Activated T-cell treated with anti-CD3 and anti-CD28 coated beads, Interleukin-2, amount 50 U/mL, for 72 hours (primary cell): ENCODE data around the gene PEF1. TPM values are rescaled to one million over a fixed set of nuclear protein-coding genes. Genes with fewer than 3 reads are reported as not detected.

Source experiments
- ATAC-seq, 2 donors: fragments of 150-1000 bp; cut with Tn5 transposase; replicated peaks in 1 of 2; 2 replicates each; pipeline ENCODE4 v1.10.0; 2021; ENCODE audit warnings: moderate library complexity in 2 of 2, mild to moderate bottlenecking in 1 of 2
- DNase-seq, 2 donors: peaks; one replicate each; pipeline ENCODE4 v3.0.0; 2021 to 2022; ENCODE audit warnings: mixed read lengths in 1 of 2
- H3K27ac Mint-ChIP-seq: one replicate; pipeline ENCODE4 v1.8.0; 2022; ENCODE audit warnings: mild to moderate bottlenecking, moderate library complexity, mixed read lengths
- H3K27me3 Mint-ChIP-seq: one replicate; pipeline ENCODE4 v1.8.0; 2022; ENCODE audit warnings: low read depth, mixed read lengths
- H3K36me3 Mint-ChIP-seq, 2 donors: one replicate each; pipeline ENCODE4 v1.8.0; 2022; ENCODE audit warnings: mixed read lengths in 2 of 2, mild to moderate bottlenecking in 1 of 2; ENCODE audit not compliant: insufficient read depth in 2 of 2
- H3K4me1 Mint-ChIP-seq: one replicate; pipeline ENCODE4 v1.8.0; 2022; ENCODE audit warnings: low read depth, mixed read lengths
- H3K4me3 Mint-ChIP-seq, 2 donors: one replicate each; pipeline ENCODE4 v1.8.0; 2022; ENCODE audit warnings: mild to moderate bottlenecking in 2 of 2, mixed read lengths in 2 of 2, moderate library complexity in 2 of 2
- H3K9me3 Mint-ChIP-seq, 2 donors: one replicate each; pipeline ENCODE4 v1.8.0; 2022; ENCODE audit warnings: mixed read lengths in 2 of 2
- total RNA-seq, 2 donors: library from RNA; stranded (reverse); gene quantifications; one replicate each; pipeline ENCODE4 v1.2.3, GENCODE V29; 2022

PEF1 gene
- total RNA-seq, 2 donors from 2014 or later: 55.1 to 63.1 TPM

DNA sequence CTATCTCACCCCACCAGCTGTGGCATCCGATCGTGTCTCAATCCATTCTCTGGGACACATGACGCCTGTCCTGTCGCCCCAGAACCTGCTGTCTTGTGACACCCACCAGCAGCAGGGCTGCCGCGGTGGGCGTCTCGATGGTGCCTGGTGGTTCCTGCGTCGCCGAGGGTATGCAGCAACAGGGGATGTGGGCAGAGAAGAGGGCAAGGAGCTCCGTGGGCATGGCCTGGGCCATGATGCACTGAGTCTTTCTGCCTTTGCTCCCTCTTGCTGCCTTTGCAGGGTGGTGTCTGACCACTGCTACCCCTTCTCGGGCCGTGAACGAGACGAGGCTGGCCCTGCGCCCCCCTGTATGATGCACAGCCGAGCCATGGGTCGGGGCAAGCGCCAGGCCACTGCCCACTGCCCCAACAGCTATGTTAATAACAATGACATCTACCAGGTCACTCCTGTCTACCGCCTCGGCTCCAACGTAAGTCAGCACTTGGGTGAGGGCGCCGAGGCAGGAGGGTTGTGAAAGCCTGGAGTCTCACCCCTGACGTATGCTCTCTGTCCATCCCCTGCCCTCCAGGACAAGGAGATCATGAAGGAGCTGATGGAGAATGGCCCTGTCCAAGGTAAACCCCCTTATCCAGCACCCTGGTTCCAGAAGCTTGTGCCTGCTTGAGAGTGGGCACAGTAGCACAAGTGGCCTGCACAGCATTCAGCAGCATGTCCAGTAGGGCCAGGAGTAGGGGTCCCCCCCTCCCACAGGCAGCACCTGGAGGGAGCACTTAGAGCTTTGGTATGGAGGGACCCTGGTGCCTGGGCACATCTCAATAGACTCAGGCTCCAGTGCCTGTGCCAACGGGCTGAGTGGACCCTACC, 59.6 kb downstream of the PEF1 start:
- H3K4me1 Mint-ChIP-seq: no peaks in the 10 kb centered on the region
- H3K36me3 Mint-ChIP-seq: no peaks in the 10 kb centered on the region
- DNase-seq (no peak), ATAC-seq (no peak)
- H3K27ac Mint-ChIP-seq: no peak overlapping the region
- H3K4me3 Mint-ChIP-seq: no peak overlapping the region
- H3K9me3 Mint-ChIP-seq: no peaks in the 10 kb centered on the region
- H3K27me3 Mint-ChIP-seq: no peaks in the 10 kb centered on the region

- Mint-ChIP-seq H3K4me1 (no peaks in the 10 kb centered on the region), H3K9me3 (no peaks in the 10 kb centered on the region), H3K36me3 (no peaks in the 10 kb centered on the region), H3K27me3 (no peaks in the 10 kb centered on the region), H3K27ac (no peak overlapping the region), H3K4me3 (no peak overlapping the region)
- ATAC-seq (no peak), DNase-seq (no peak)
Observed at GRCh38 chr1:31583995-31584868, 60.4 kb downstream of the PEF1 start.

DNA sequence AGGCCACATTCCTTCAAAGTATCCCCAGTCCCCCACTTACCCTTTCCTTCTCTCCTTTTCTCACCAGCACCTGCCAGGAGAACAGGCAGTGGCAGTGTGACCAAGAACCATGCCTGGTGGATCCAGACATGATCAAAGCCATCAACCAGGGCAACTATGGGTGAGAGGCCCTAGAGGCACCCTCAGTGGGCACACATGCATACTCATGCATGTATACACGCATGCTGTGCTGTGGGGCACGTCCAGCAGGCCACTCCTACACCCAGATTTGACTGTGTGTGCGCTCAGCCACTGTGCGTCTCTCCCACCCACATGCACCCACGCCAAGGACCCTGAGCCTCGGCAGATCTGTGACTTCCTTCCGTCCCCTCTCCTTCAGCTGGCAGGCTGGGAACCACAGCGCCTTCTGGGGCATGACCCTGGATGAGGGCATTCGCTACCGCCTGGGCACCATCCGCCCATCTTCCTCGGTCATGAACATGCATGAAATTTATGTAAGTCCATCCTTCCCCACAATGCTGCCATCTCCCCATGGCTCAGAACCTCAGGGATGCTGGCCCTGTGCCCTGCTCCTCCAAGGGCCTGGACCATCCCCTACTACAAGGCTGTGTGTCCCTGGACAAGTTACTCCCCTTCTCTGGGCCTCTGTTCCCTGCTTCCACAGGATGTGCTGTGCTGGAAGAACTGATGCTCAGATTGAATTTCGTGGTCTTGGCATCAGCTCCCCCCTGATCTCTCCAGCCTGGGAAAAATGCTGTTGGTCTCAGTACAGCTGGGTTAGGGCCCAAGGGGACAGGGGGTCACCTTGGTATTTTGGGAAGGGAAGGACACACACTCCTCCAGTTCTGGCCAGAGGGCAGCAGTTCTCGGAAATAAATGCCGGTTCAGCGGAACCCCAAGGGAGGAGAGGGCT, 61.3 kb downstream of the PEF1 start:
- Mint-ChIP-seq H3K4me1 (no peaks in the 10 kb centered on the region), H3K36me3 (no peaks in the 10 kb centered on the region), H3K9me3 (no peaks in the 10 kb centered on the region), H3K27me3 (no peaks in the 10 kb centered on the region), H3K4me3 (no peak overlapping the region), H3K27ac (no peak overlapping the region)
- no peak for DNase-seq
- ATAC-seq: no peak

DNA sequence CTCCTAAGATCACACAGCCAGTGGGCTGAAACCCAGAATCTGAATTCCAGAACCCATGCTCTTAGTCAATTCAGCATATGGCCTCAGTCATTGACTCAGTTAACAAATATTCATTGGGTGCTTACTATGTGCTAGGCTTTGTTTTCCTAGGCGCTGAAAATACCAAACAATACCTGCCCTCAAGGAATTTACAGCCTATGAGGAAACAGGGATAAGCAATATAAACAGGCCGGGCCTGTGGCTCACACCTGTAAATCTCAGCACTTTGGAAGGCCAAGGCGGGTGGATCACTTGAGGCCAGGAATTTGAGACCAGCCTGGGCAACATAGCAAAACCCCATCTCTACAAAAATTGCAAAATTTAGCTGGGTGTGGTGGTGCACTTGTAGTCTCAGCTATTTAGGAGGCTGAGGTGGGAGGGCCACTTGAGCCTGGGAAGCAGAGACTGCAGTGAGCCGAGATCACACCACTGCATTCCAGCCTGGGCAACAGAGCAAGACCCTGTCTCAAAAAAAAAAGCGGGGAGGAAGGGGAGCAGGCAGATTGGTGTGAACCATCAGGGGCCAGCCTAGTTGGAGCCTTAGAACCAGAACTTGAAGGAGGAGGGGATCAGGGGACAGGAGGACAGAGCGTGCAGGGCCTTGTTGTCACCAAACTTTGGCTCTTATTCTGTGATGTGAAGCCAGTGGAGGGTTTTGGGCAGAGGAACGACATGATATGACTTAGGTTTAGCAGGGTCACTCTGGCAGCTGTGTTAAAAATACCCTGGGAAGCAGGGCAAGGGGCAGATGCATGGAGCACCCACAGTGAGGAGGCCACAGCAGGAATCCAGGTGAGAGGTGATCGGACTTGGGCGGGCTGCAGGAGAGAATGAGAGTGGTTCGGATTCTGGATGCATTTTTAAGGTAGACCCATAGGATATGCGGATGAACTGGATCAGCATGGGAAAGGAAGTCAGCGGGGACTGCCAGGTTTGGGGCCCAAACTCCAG, 62.6 kb downstream of the PEF1 start:
- H3K36me3 Mint-ChIP-seq: no peaks in the 10 kb centered on the region
- no peaks in the 10 kb centered on the region for H3K9me3 Mint-ChIP-seq

DNA sequence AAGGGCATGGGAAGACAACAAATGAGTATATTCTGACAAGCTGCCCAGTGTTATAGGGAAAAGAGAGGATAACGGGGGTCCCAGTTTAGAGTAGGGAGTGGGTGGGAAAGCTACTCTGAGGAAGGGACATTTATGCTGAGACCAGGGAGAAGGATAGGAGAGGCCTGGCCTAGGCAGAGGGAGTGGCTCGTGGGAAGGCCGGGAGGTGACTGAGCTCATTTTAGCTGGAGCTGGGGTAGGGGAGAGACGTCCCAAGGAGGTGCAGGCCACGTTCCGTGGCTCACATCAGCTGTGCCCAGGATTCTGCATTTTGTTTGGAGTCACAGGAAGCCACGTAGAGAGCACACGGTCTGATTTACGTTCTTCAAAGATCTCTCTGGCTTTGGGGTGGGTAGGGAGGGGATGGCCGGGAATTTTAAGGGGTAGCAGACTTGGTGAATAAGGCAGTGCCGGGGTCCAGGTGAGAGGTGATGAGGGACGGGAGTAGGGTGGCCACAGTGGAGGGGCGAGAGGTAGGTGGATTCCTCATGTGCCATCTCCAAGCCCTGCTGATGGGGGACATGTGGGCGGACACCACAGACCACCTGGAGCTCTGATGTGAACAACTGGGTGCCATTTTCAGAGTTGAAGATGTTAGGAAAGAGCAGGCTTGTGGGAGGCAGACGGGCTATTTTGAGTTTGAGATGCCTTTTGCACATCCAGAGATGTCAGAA, 63.6 kb downstream of the PEF1 start:
- DNase-seq: no peak
- Mint-ChIP-seq H3K27ac (no peak overlapping the region), H3K4me1 (no peaks in the 10 kb centered on the region), H3K9me3 (no peaks in the 10 kb centered on the region), H3K36me3 (no peaks in the 10 kb centered on the region), H3K4me3 (no peak overlapping the region), H3K27me3 (no peaks in the 10 kb centered on the region)
- no peak for ATAC-seq

More for the DNA sequence above, 62.6 kb downstream of the PEF1 start:
- Mint-ChIP-seq H3K4me1 (no peaks in the 10 kb centered on the region), H3K4me3 (no peak overlapping the region), H3K27ac (no peak overlapping the region), H3K27me3 (no peaks in the 10 kb centered on the region)
- DNase-seq: no peak
- ATAC-seq: no peak

- Mint-ChIP-seq H3K4me3 (no peak overlapping the region), H3K27me3 (no peaks in the 10 kb centered on the region), H3K36me3 (no peaks in the 10 kb centered on the region), H3K4me1 (no peaks in the 10 kb centered on the region), H3K27ac (no peak overlapping the region), H3K9me3 (no peaks in the 10 kb centered on the region)
- DNase-seq (no peak), ATAC-seq (no peak)
Observed at GRCh38 chr1:31580513-31580870, 64.2 kb downstream of the PEF1 start.

Other genes starting within 250 kb of the PEF1 start
- gene SERINC2, start 231.7 kb downstream of the PEF1 start, total RNA-seq: under 1 TPM; 0.23 to 0.31 TPM
- not detected for gene TINAGL1, start 68.4 kb downstream of the PEF1 start, total RNA-seq
- not detected for gene HCRTR1, start 27.2 kb downstream of the PEF1 start, total RNA-seq
- gene COL16A1, start 59.1 kb upstream of the PEF1 start, total RNA-seq: under 1 TPM; 0.49 to 0.82 TPM
- gene ADGRB2, start 119.5 kb upstream of the PEF1 start, total RNA-seq: 1 to 10 TPM; 1.0 to 2.3 TPM
- gene SPOCD1, start 171.1 kb upstream of the PEF1 start, total RNA-seq: 1 to 10 TPM in 1 of 2 donors, under 1 TPM in 1; 0.74 to 1.0 TPM